GM23338 (cell line): ENCODE measurements around the gene UBE2K.

Source experiments
- CREB1 ChIP-seq: fragments of 250-450 bp; sonication (Bioruptor Pico); IDR thresholded peaks from 2 replicates; pipeline ENCODE4 v1.5.0; 2020; ENCODE audit warnings: low read depth, mild to moderate bottlenecking, moderate library complexity
- ETS1 ChIP-seq: IDR thresholded peaks from 2 replicates; pipeline ENCODE4 v1.6.1; 2016; ENCODE audit warnings: antibody characterized with exemption
- EZH2 ChIP-seq: fragments of 200-600 bp; sonication (generic); IDR thresholded peaks from one replicate; pipeline ENCODE4 v1.8.0; 2017; ENCODE audit warnings: antibody characterized with exemption, mild to moderate bottlenecking, low read depth; ENCODE audit not compliant: unreplicated experiment
- EZH2phosphoT487 ChIP-seq: fragments of 200-600 bp; sonication (generic); IDR thresholded peaks from one replicate; pipeline ENCODE4 v1.8.1; 2018; ENCODE audit warnings: antibody characterized with exemption; ENCODE audit not compliant: unreplicated experiment
- JUNB ChIP-seq: IDR thresholded peaks from one replicate; pipeline ENCODE4 v1.6.1; 2016; ENCODE audit warnings: antibody characterized with exemption; ENCODE audit not compliant: unreplicated experiment
- NANOG ChIP-seq: IDR thresholded peaks from 2 replicates; pipeline ENCODE4 v1.6.1; 2016; ENCODE audit warnings: antibody characterized with exemption, borderline replicate concordance
- POLR2AphosphoS5 ChIP-seq: IDR thresholded peaks from 2 replicates; pipeline ENCODE4 v1.6.1; 2016; ENCODE audit warnings: antibody characterized with exemption, low read depth
- STAT1 ChIP-seq: IDR thresholded peaks from one replicate; pipeline ENCODE4 v1.6.1; 2016; ENCODE audit warnings: antibody characterized with exemption; ENCODE audit not compliant: unreplicated experiment
- ZNF114 ChIP-seq: fragments of 250-450 bp; sonication (Bioruptor Pico); IDR thresholded peaks from 2 replicates; pipeline ENCODE4 v1.5.0; 2020; ENCODE audit warnings: mild to moderate bottlenecking, moderate library complexity
- ZNF331 ChIP-seq: fragments of 250-450 bp; sonication (Bioruptor Pico); IDR thresholded peaks from 2 replicates; pipeline ENCODE4 v1.5.0; 2020; ENCODE audit warnings: low read depth, mild to moderate bottlenecking, moderate library complexity
- ZNF462 ChIP-seq: fragments of 250-450 bp; sonication (Bioruptor Pico); IDR thresholded peaks from 2 replicates; pipeline ENCODE4 v1.5.0; 2020; ENCODE audit warnings: mild to moderate bottlenecking, moderate library complexity
- TF ChIP-seq, protein P1 (sequence below), 2 experiments: fragments of 200-600 bp in 1 of 2; sonication (generic) in 1 of 2; conservative IDR thresholded peaks; 2 replicates each; pipeline versions ENCODE4 v1.5.1 to v1.6.1; 2016 to 2017; ENCODE audit warnings: antibody characterized with exemption in 2 of 2, low read depth in 2 of 2, mild to moderate bottlenecking in 2 of 2, moderate library complexity in 1 of 2
- TF ChIP-seq, protein P2 (sequence below): IDR thresholded peaks from one replicate; pipeline ENCODE4 v1.6.1; 2018; ENCODE audit warnings: antibody characterized with exemption; ENCODE audit not compliant: unreplicated experiment

GRCh38 chr4:39706741-39707511 is 9.0 kb downstream of the UBE2K start:
- TF ChIP-seq, protein P1, sequence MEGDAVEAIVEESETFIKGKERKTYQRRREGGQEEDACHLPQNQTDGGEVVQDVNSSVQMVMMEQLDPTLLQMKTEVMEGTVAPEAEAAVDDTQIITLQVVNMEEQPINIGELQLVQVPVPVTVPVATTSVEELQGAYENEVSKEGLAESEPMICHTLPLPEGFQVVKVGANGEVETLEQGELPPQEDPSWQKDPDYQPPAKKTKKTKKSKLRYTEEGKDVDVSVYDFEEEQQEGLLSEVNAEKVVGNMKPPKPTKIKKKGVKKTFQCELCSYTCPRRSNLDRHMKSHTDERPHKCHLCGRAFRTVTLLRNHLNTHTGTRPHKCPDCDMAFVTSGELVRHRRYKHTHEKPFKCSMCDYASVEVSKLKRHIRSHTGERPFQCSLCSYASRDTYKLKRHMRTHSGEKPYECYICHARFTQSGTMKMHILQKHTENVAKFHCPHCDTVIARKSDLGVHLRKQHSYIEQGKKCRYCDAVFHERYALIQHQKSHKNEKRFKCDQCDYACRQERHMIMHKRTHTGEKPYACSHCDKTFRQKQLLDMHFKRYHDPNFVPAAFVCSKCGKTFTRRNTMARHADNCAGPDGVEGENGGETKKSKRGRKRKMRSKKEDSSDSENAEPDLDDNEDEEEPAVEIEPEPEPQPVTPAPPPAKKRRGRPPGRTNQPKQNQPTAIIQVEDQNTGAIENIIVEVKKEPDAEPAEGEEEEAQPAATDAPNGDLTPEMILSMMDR (conservative IDR thresholded peaks at IDR 0.05; ENCODE audit: low read depth in 2 of 2): no peak
- TF ChIP-seq POLR2AphosphoS5: no peak
- TF ChIP-seq, protein P2, sequence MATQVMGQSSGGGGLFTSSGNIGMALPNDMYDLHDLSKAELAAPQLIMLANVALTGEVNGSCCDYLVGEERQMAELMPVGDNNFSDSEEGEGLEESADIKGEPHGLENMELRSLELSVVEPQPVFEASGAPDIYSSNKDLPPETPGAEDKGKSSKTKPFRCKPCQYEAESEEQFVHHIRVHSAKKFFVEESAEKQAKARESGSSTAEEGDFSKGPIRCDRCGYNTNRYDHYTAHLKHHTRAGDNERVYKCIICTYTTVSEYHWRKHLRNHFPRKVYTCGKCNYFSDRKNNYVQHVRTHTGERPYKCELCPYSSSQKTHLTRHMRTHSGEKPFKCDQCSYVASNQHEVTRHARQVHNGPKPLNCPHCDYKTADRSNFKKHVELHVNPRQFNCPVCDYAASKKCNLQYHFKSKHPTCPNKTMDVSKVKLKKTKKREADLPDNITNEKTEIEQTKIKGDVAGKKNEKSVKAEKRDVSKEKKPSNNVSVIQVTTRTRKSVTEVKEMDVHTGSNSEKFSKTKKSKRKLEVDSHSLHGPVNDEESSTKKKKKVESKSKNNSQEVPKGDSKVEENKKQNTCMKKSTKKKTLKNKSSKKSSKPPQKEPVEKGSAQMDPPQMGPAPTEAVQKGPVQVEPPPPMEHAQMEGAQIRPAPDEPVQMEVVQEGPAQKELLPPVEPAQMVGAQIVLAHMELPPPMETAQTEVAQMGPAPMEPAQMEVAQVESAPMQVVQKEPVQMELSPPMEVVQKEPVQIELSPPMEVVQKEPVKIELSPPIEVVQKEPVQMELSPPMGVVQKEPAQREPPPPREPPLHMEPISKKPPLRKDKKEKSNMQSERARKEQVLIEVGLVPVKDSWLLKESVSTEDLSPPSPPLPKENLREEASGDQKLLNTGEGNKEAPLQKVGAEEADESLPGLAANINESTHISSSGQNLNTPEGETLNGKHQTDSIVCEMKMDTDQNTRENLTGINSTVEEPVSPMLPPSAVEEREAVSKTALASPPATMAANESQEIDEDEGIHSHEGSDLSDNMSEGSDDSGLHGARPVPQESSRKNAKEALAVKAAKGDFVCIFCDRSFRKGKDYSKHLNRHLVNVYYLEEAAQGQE: no peak
- TF ChIP-seq CREB1: no peak
- TF ChIP-seq EZH2: no peak
- no peak for TF ChIP-seq EZH2phosphoT487
- TF ChIP-seq JUNB: no peak
- no peak for TF ChIP-seq NANOG
- no peak for TF ChIP-seq ZNF114 (CRISPR knock-in tag)
- no peak for TF ChIP-seq ZNF462 (CRISPR knock-in tag)
- no peak for TF ChIP-seq STAT1
- no peak for TF ChIP-seq ETS1
- no peak for TF ChIP-seq ZNF331
